Activated CD4-positive, alpha-beta T cell treated with anti-CD3 and anti-CD28 coated beads, Interleukin-2, amount 10 ng/mL, durations not matched to agents 7 days and 5 days (primary cell): Measurements from ENCODE around the gene TAX1BP3. TPM values are rescaled to one million over a fixed set of nuclear protein-coding genes. Genes with fewer than 3 reads are reported as not detected.
A peak's percentile ranks its signal among the peaks of the same experiment; 100 is the strongest.

Experiments used
- CTCF ChIA-PET: fragments of 350-600 bp; sonication (Branson Sonifier 250); formaldehyde crosslinking; loops from one replicate; lab custom pipeline; 2021; ENCODE audit warnings: antibody characterized with exemption; lab: Charles Lee
- POLR2A ChIA-PET: fragments of 350-600 bp; sonication (Branson Sonifier 250); formaldehyde crosslinking; loops from one replicate; lab custom pipeline; 2021; ENCODE audit warnings: antibody characterized with exemption; lab: Charles Lee
- DNase-seq: peaks from one replicate; pipeline ENCODE4 v3.0.0-alpha.2; 2020
- H3K27ac Mint-ChIP-seq: one replicate; pipeline ENCODE4 v1.8.0; 2021; ENCODE audit warnings: mild to moderate bottlenecking, moderate library complexity, mixed read lengths
- H3K27me3 Mint-ChIP-seq: one replicate; pipeline ENCODE4 v1.8.0; 2021; ENCODE audit warnings: mixed read lengths
- H3K36me3 Mint-ChIP-seq: one replicate; pipeline ENCODE4 v1.8.0; 2021; ENCODE audit warnings: low read depth, mixed read lengths
- H3K4me1 Mint-ChIP-seq: one replicate; pipeline ENCODE4 v1.8.0; 2021; ENCODE audit warnings: mixed read lengths
- H3K4me3 Mint-ChIP-seq: one replicate; pipeline ENCODE4 v1.8.0; 2021; ENCODE audit warnings: mild to moderate bottlenecking, moderate library complexity, mixed read lengths
- H3K9me3 Mint-ChIP-seq: one replicate; pipeline ENCODE4 v1.8.0; 2021; ENCODE audit warnings: mixed read lengths
- total RNA-seq, 2 experiments: library from RNA; stranded (reverse); gene quantifications; one replicate each; pipeline ENCODE4 v1.2.3, GENCODE V29; 2021

Gene TAX1BP3
- total RNA-seq, 2 experiments from 2014 or later: 17.4 to 18.4 TPM

- H3K27ac Mint-ChIP-seq: no peak overlapping the region
- DNase-seq: no peak
- no peaks in the 10 kb centered on the region for H3K36me3 Mint-ChIP-seq
- ChIA-PET POLR2A (no interaction called here), CTCF (interaction anchor here (0.5 kb wide), 1 partner anchor 1122 kb away, joined by 3 read pairs; no protein-coding TSS in a partner anchor)
- H3K9me3 Mint-ChIP-seq: no peaks in the 10 kb centered on the region
- H3K27me3 Mint-ChIP-seq: no peaks in the 10 kb centered on the region
- no peaks in the 10 kb centered on the region for H3K4me1 Mint-ChIP-seq
- H3K4me3 Mint-ChIP-seq: no peak overlapping the region
Observed at GRCh38 chr17:3656353-3656752, 12.0 kb downstream of the TAX1BP3 start.

DNA sequence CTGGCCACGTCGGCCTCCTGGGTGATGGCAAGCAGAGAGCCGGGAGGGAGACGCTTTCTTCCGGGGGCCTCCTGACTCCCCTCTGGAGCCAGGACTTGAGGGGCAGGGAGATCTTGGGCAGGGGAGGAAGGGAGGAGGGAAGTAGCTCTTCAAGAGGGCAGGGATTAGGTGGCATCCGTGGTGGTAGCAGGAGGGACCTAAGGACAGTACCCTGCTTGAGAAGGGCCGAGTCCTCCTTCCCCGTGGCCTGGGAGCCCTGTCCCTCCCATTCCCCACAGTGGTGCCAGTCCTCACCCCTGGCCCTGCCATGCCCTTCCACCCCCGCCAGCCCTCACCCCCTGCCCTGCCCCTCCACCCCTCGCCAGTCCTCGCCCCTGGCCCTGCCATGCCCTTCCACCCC lies 12.6 kb downstream of the TAX1BP3 start:
- Mint-ChIP-seq H3K4me3 (no peak overlapping the region), H3K27ac (no peak overlapping the region), H3K4me1 (no peaks in the 10 kb centered on the region), H3K36me3 (no peaks in the 10 kb centered on the region), H3K9me3 (no peaks in the 10 kb centered on the region), H3K27me3 (no peaks in the 10 kb centered on the region)
- no peak for DNase-seq
- ChIA-PET CTCF (interaction anchor here (1.1 kb wide), 1 partner anchor 16 kb away, joined by 4 read pairs; no protein-coding TSS in a partner anchor), POLR2A (no interaction called here)

DNA sequence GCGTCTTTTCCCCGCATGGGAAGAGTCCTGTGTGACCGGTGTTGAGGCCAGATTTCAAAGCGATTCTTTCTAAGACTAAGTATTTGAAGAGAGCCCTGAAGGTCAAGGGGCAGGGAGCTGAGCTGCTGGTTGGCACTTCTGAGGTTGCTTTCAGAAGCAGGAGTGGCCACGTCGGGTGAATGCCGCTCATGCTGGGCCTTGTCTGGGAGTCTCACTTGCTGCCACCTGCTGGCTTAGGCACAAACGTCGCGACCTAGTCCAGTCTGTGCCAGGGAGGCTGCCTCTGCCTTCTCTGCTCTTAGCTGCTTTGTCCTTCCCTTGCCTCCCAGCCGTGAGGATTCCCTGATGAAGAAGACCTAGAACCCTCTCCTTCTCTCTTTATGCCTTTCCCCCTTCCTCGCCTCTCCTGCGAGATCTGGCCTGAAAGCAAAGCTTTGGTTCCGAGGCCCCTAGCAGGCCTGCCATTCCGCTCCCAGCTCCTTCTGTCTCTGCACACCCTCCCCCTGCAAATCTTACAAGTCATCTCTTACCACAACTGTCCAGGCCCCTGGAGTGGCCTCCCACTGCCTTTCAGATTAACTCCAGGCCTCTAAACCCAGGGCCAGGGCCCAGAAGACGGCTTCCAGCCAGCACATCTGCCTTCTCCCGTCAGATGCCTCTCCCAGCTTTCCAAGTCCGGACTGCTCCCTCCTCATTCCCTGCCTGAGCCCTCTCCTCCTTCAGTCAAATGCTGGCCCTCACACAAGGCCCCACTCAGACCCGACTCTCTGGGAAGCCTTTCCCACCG lies 20.4 kb downstream of the TAX1BP3 start:
- Mint-ChIP-seq H3K27me3 (no peaks in the 10 kb centered on the region), H3K4me3 (no peak overlapping the region), H3K27ac (no peak overlapping the region), H3K9me3 (no peaks in the 10 kb centered on the region), H3K36me3 (peaks cover 2% of the 10 kb centered on the region), H3K4me1 (peaks cover 4% of the 10 kb centered on the region)
- DNase-seq: peak; percentile 69
- POLR2A ChIA-PET: interaction anchor here (0.6 kb wide), 1 partner anchor 42 kb away, joined by 4 read pairs; no protein-coding TSS in a partner anchor
- CTCF ChIA-PET: interaction anchor here (0.6 to 2.1 kb wide), 5 partner anchors 10 to 599 kb away, joined by 3 to 10 read pairs (median 4); partner anchors contain the start of genes CTNS and SHPK

DNA sequence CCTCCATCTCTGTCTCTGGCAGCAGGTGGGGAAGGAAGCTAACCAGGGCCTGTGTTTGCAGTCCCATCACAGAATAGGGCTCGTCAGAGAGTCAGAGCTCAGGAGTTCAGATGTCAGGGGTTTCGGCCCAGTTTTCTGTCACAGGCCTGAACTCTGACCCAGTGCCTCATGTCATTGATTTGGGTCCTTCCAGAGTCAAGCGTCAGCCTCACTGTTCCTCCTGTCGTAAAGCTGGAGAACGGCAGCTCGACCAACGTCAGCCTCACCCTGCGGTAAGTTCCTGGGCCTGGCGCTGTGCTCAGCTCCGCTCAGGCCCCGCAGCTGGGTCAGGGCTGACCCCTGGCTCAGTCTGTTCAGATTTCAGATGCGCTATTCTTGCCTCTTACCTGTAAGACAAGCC lies 21.1 kb downstream of the TAX1BP3 start:
- H3K27ac Mint-ChIP-seq: no peak overlapping the region
- no peak overlapping the region for H3K4me3 Mint-ChIP-seq
- DNase-seq: no peak
- peaks cover 5% of the 10 kb centered on the region for H3K36me3 Mint-ChIP-seq
- ChIA-PET CTCF (interaction anchor here (0.6 to 2.1 kb wide), 5 partner anchors 9 to 598 kb away, joined by 3 to 10 read pairs (median 4); partner anchors contain the start of genes CTNS and SHPK), POLR2A (no interaction called here)
- H3K4me1 Mint-ChIP-seq: peaks cover 7% of the 10 kb centered on the region
- H3K27me3 Mint-ChIP-seq: no peaks in the 10 kb centered on the region
- no peaks in the 10 kb centered on the region for H3K9me3 Mint-ChIP-seq

- ChIA-PET CTCF (interaction anchor here (0.6 to 2.4 kb wide), 3 partner anchors 21 to 1683 kb away, joined by 3 to 4 read pairs (median 3); no protein-coding TSS in a partner anchor), POLR2A (no interaction called here)
- H3K36me3 Mint-ChIP-seq: peaks cover 7% of the 10 kb centered on the region
- H3K9me3 Mint-ChIP-seq: no peaks in the 10 kb centered on the region
- H3K27ac Mint-ChIP-seq: no peak overlapping the region
- peaks cover 22% of the 10 kb centered on the region for H3K4me1 Mint-ChIP-seq
- H3K4me3 Mint-ChIP-seq: no peak overlapping the region
- no peak for DNase-seq
- no peaks in the 10 kb centered on the region for H3K27me3 Mint-ChIP-seq
Observed at GRCh38 chr17:3645310-3645709, 23.1 kb downstream of the TAX1BP3 start.

DNA sequence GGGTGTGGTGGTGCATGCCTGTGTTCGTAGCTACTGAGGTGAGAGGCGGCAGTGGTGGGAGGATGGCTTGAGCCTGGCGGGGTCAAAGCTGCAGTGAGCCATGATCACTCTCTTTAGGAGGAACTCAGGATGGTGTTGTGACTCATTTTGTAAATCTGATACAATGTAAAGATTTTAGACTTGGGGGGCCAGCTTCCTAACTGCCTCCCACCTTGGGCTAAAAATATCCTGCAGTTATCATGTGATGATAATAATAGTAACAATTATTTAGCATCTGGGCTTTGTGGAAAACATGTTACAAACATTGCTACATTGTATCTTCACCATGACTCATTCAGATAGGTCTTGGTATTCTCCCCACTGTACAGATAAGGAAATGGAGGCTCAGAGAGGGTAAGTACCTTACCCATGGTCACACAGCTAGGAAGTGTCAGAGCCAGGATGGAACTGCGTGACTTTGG lies 24.5 kb downstream of the TAX1BP3 start:
- peaks cover 10% of the 10 kb centered on the region for H3K36me3 Mint-ChIP-seq
- no peak overlapping the region for H3K27ac Mint-ChIP-seq
- H3K27me3 Mint-ChIP-seq: no peaks in the 10 kb centered on the region
- no peak for DNase-seq
- no peaks in the 10 kb centered on the region for H3K9me3 Mint-ChIP-seq
- no peak overlapping the region for H3K4me3 Mint-ChIP-seq
- ChIA-PET CTCF (interaction anchor here (1.0 to 2.4 kb wide), 2 partner anchors 23 to 595 kb away, joined by 4 read pairs; no protein-coding TSS in a partner anchor), POLR2A (no interaction called here)
- peaks cover 35% of the 10 kb centered on the region for H3K4me1 Mint-ChIP-seq

DNA sequence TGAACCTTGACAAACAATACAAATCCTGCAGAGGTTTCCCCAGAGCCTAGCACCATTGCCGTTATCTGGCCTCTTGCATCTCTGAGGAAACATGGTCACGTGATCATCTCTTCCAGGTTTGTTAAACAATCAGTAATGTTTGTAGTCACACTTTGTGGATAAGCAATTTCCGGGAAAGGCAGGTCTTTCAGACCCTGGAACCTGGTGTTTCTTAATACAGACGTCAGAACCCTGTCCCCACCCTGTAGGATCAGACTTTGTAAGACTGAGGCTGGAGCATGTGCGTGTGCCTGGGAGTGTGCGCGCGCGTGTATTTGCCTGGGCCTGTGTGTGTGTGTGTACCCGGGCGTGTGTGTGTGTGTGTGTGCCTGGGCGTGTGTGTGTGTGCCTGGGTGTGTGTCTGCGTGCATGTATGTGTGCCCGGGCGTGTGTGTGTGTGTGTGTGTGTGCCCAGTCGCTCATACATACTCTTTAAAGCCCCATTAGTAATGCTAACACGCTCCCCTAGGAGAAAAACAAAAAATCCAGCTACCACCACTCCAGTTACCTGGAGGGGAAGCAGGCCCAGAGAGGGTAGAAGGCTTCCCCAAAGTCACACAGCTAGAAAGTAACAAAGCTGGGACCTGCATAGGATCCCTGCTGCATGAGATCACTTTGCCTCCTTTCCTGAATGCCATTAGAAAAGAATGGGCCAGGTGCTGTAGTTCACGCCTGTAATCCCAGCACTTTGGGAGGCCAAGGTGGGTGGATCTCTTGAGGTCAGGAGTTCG lies 26.5 kb downstream of the TAX1BP3 start:
- peaks cover 49% of the 10 kb centered on the region for H3K4me1 Mint-ChIP-seq
- no peak overlapping the region for H3K27ac Mint-ChIP-seq

GRCh38 chr17:3641014-3641413 lies 27.4 kb downstream of the TAX1BP3 start:
- DNase-seq: no peak
- Mint-ChIP-seq H3K27me3 (no peaks in the 10 kb centered on the region), H3K9me3 (no peaks in the 10 kb centered on the region), H3K27ac (peak overlapping the region; percentile 19), H3K36me3 (peaks cover 8% of the 10 kb centered on the region), H3K4me3 (no peak overlapping the region), H3K4me1 (peaks cover 49% of the 10 kb centered on the region)
- ChIA-PET CTCF (interaction anchor here (1.0 to 1.4 kb wide), 3 partner anchors 14 to 97 kb away, joined by 3 to 5 read pairs (median 4); no protein-coding TSS in a partner anchor), POLR2A (no interaction called here)

More for the DNA sequence above, 26.5 kb downstream of the TAX1BP3 start:
- ChIA-PET CTCF (no interaction called here), POLR2A (no interaction called here)
- Mint-ChIP-seq H3K27me3 (no peaks in the 10 kb centered on the region), H3K9me3 (no peaks in the 10 kb centered on the region), H3K36me3 (peaks cover 8% of the 10 kb centered on the region), H3K4me3 (no peak overlapping the region)
- DNase-seq: no peak

- peak overlapping the region; percentile 80 for H3K27ac Mint-ChIP-seq
- H3K27me3 Mint-ChIP-seq: no peaks in the 10 kb centered on the region
- H3K4me3 Mint-ChIP-seq: peak overlapping the region; percentile 31
- H3K36me3 Mint-ChIP-seq: peaks cover 8% of the 10 kb centered on the region
- H3K9me3 Mint-ChIP-seq: no peaks in the 10 kb centered on the region
- POLR2A ChIA-PET: interaction anchor here (0.7 kb wide), 1 partner anchor 62 kb away, joined by 3 read pairs; no protein-coding TSS in a partner anchor
- peaks cover 51% of the 10 kb centered on the region for H3K4me1 Mint-ChIP-seq
- no peak for DNase-seq
- CTCF ChIA-PET: interaction anchor here (1.0 to 1.4 kb wide), 4 partner anchors 15 to 98 kb away, joined by 3 to 5 read pairs (median 4); no protein-coding TSS in a partner anchor
Observed at GRCh38 chr17:3639981-3640596, 28.3 kb downstream of the TAX1BP3 start.

GRCh38 chr17:3636908-3637373 lies 31.4 kb downstream of the TAX1BP3 start:
- Mint-ChIP-seq H3K4me1 (peaks cover 56% of the 10 kb centered on the region), H3K27me3 (no peaks in the 10 kb centered on the region), H3K36me3 (peaks cover 7% of the 10 kb centered on the region), H3K4me3 (peak overlapping the region; percentile 89), H3K9me3 (no peaks in the 10 kb centered on the region), H3K27ac (peak overlapping the region; percentile 72)
- peak; percentile 23 for DNase-seq
- POLR2A ChIA-PET: interaction anchor here (1.0 kb wide), 1 partner anchor 823 kb away, joined by 3 read pairs; no protein-coding TSS in a partner anchor
- CTCF ChIA-PET: interaction anchor here (0.6 to 2.4 kb wide), 7 partner anchors 9 to 101 kb away, joined by 3 to 10 read pairs (median 4); no protein-coding TSS in a partner anchor

GRCh38 chr17:3636154-3636907 lies 32.0 kb downstream of the TAX1BP3 start, which contains the start of the genes CTNS and SHPK:
TSS of gene CTNS (plus strand) at chr17:3636760. CDS start at chr17:3640207, 3,447 bp downstream.
TSS of gene SHPK (minus strand) at chr17:3636250. CDS start at chr17:3636219, 31 bp downstream.
- Mint-ChIP-seq H3K36me3 (peaks cover 7% of the 10 kb centered on the region), H3K9me3 (no peaks in the 10 kb centered on the region), H3K4me3 (peak within 1 kb of the TSS; percentile 89), H3K4me1 (peaks cover 52% of the 10 kb centered on the region), H3K27ac (peak within 1 kb of the TSS; percentile 99), H3K27me3 (no peaks in the 10 kb centered on the region)
- peak; percentile 96 for DNase-seq
- ChIA-PET CTCF (interaction anchor here (0.7 to 1.4 kb wide), 7 partner anchors 11 to 211 kb away, joined by 3 to 9 read pairs (median 4); no protein-coding TSS in a partner anchor), POLR2A (interaction anchor here (0.5 to 1.0 kb wide), 2 partner anchors 78 to 822 kb away, joined by 3 read pairs; no protein-coding TSS in a partner anchor)
